RWPE1 (cell line): ENCODE data around the gene NPM3.

Experiments
- CTCF ChIA-PET: fragments of 350-600 bp; sonication (Branson Sonifier 250); formaldehyde crosslinking; extraction: SDS; loops from one replicate; lab custom pipeline; 2021; lab: Yijun Ruan, JAX
- POLR2A ChIA-PET: fragments of 400-600 bp; formaldehyde crosslinking; extraction: SDS; loops from one replicate; lab custom pipeline; 2020; ENCODE audit warnings: antibody characterized with exemption; ENCODE audit not compliant: low non-redundant PET; lab: Yijun Ruan, JAX
- DNase-seq: peaks from one replicate; pipeline ENCODE4 v3.0.0; 2012; ENCODE audit warnings: low spot score
- H3K27ac ChIP-seq: fragments of 450-650 bp; 2 replicates; pipeline ENCODE4 v1.5.1; 2017
- TF ChIP-seq, protein P1 (sequence below): fragments of 450-650 bp; conservative IDR thresholded peaks from 2 replicates; pipeline ENCODE4 v1.5.1; 2017; ENCODE audit warnings: low read depth, mild to moderate bottlenecking

NPM3 gene

DNA sequence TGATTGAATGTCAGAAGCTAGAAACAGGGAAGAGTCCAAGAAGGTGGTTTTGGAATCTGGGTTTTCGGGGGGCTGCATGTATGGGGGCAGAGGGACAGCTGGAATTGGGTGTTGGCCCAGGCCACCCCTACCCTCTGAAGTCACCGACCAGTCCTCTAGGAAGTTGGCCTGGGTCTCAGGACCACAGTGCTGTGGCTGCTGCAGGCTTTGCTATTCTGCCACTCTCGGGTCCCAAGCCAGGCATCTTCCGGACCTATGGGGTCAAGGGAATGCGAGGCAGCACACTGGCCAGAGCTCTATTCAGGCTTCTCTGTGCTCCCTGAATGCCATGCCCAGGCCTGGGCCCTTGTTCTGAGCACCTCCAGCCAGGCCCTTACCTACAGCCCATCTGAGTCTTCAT lies 20.5 kb downstream of the NPM3 start:
- ChIA-PET POLR2A (interaction anchor here (0.6 to 0.7 kb wide), 2 partner anchors 11 to 17 kb away, joined by 5 to 16 read pairs; no protein-coding TSS in a partner anchor), CTCF (interaction anchor here (0.6 kb wide), 1 partner anchor 305 kb away, joined by 3 read pairs; no protein-coding TSS in a partner anchor)
- H3K27ac ChIP-seq, result no peak overlapping the region
- TF ChIP-seq, protein P1, sequence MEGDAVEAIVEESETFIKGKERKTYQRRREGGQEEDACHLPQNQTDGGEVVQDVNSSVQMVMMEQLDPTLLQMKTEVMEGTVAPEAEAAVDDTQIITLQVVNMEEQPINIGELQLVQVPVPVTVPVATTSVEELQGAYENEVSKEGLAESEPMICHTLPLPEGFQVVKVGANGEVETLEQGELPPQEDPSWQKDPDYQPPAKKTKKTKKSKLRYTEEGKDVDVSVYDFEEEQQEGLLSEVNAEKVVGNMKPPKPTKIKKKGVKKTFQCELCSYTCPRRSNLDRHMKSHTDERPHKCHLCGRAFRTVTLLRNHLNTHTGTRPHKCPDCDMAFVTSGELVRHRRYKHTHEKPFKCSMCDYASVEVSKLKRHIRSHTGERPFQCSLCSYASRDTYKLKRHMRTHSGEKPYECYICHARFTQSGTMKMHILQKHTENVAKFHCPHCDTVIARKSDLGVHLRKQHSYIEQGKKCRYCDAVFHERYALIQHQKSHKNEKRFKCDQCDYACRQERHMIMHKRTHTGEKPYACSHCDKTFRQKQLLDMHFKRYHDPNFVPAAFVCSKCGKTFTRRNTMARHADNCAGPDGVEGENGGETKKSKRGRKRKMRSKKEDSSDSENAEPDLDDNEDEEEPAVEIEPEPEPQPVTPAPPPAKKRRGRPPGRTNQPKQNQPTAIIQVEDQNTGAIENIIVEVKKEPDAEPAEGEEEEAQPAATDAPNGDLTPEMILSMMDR, result no peak
- DNase-seq, result no peak

DNA sequence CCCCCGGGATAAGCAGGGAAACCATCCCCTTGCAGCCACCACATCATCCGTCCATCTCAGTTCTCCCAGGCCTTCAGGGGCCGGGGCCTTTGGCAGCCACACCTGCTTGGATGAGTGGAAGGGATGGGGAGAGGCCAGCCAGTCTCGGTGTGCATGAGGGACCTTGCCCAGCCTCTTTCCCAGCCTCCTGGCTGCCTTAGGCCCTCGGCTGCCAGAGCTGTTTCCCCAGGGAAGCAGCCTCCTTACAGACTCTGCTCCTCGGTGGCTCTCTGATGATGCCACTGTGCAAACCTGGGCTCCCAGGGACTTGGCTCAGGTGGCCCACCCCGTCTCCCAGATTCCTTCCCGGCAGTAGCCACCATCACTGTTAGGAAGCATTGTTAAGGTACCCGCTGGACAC lies 22.0 kb downstream of the NPM3 start:
- ChIA-PET POLR2A (no interaction called here), CTCF (interaction anchor here (0.7 kb wide), 1 partner anchor 295 kb away, joined by 5 read pairs; no protein-coding TSS in a partner anchor)
- TF ChIP-seq, protein P1, result no peak
- no peak for DNase-seq
- H3K27ac ChIP-seq, result no peak overlapping the region

DNA sequence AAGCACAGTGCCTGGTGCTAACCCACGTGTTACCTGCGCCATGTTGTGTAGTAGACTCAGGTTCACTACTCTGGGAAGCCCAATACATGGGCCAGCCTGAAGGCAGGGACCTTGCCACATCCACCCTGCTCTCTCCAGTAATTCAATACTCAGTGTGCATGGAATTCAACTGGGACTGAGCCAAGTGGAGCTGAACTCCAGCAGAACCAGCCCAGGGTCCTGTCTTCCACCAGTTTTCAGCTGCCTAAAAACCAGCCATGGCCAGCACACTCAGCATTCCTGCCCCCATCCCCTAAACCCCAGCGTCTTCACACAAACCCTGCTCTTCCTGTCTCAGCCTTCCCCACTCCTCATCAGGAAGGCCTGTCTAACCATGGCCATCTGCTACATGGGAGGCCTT lies 22.7 kb downstream of the NPM3 start:
- POLR2A ChIA-PET, result no interaction called here
- CTCF ChIA-PET, result interaction anchor here (0.6 to 0.7 kb wide), 2 partner anchors 23 to 245 kb away, joined by 3 read pairs; partner anchors contain the start of gene NPM3
- H3K27ac ChIP-seq, result no peak overlapping the region

DNA sequence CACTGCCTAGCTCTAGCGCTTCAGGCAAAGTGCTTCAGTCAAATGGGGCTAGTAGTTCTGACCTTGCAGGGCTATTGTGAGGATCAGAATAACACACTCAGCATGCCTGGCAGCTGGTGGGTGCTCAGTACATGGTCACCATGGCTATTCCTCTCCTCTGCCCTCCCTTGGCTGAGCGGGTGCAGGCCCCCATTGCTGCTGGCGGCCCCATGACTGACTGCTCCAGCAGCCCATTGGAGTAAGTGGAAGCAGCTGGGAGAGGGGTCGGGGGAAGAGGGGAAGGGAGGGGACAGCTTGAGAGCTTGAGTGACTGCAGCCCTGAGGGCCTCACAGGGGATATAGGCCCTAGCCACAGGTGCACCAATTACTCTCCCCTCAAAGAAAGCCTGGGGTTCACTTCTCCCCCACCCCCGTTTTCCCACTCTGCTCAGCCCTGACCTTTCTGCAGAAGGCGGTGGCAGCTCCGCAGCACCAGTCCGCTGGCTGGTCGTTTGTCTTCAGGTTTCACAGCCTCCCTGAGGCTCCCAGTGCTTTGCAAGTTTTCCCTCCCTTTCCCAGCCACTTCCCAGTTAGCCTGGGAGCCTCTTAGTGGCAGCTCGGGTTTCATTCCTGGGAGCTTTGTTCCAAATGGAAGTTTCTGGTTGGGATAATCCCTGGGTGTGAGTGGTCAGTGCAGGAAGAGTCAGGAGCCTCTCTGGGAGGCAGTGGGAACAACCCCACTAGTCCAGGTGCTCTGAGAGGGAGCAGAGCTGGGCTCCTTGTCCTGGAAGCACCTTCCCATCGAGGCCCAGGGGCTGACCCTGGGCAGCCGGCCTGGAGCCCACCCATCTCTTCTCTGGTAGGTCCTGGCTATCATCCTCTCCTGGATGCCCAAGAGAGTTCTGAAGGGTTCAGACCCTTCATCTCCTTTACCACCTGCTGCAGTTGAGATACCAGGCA lies 23.7 kb downstream of the NPM3 start:
- H3K27ac ChIP-seq, result no peak overlapping the region
- DNase-seq, result no peak
- POLR2A ChIA-PET, result no interaction called here
- TF ChIP-seq, protein P1, result no peak
- CTCF ChIA-PET, result interaction anchor here (0.7 to 2.1 kb wide), 2 partner anchors 22 to 244 kb away, joined by 3 to 8 read pairs; no protein-coding TSS in a partner anchor

More for the DNA sequence above, 22.7 kb downstream of the NPM3 start:
- TF ChIP-seq, protein P1, result no peak
- DNase-seq, result no peak

DNA sequence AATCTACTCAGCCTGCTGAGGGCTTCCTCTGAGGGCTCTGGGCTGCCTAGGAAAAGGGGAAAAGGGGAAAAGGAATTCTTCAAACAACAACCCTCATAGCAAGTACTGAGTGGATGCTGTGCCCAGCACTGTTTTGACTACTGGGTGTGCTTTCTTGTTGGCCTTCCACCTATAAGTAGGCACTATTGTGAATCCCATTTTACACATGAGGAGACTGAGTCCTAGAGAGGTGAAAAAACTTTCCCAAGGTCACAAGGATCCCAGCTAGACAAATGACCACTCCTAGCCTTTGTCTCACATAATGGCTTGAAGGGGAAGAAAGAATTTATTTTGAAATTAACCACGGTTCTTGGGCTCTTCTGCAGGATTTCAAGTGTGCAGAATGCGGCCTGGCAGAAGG lies 24.4 kb downstream of the NPM3 start:
- ChIA-PET POLR2A (no interaction called here), CTCF (interaction anchor here (0.7 to 2.1 kb wide), 2 partner anchors 22 to 57 kb away, joined by 5 to 8 read pairs; no protein-coding TSS in a partner anchor)
- TF ChIP-seq, protein P1, result no peak
- DNase-seq, result no peak
- H3K27ac ChIP-seq, result no peak overlapping the region

DNA sequence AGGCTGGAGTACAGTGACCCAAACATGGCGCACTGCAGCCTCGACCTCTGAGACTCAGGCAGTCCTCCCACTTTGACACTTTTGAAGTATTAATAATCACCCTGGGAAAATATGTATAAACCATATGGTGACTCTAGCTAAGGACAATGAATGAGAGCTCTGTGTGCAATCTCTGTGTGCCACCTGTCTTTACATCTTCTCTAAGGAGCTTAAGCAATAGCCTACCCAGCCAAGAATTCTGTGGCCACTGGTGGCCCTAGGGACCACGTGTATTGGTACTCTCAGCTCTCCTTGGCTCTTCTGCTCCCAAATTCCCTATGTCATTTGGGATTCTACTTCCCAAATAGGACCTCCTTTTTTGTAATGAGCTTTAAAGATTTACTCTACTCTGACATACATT lies 31.0 kb downstream of the NPM3 start:
- ChIA-PET POLR2A (no interaction called here), CTCF (interaction anchor here (0.5 to 0.7 kb wide), 4 partner anchors 13 to 209 kb away, joined by 3 read pairs; no protein-coding TSS in a partner anchor)

More for the DNA sequence above, 31.0 kb downstream of the NPM3 start:
- DNase-seq, result no peak
- TF ChIP-seq, protein P1, result no peak
- H3K27ac ChIP-seq, result no peak overlapping the region
